GM12874 (cell line): Measurements from ENCODE around the gene RAB3GAP2.

Source experiments
- CTCF ChIP-seq: IDR thresholded peaks from 2 replicates; pipeline ENCODE4 v1.5.1; 2011; ENCODE audit warnings: low read depth, mild to moderate bottlenecking, control low read depth, low read length, moderate library complexity; ENCODE audit not compliant: insufficient read depth

RAB3GAP2 gene

GRCh38 chr1:220272047-220272840 is at the start of gene RAB3GAP2:
TSS of gene RAB3GAP2 (minus strand) at chr1:220272453. CDS start at chr1:220272337, 116 bp downstream.
- TF ChIP-seq CTCF = no peak

GRCh38 chr1:220321758-220322157 is 49.5 kb upstream of the RAB3GAP2 start:
- TF ChIP-seq CTCF = no peak

- TF ChIP-seq CTCF = no peak
Measured at GRCh38 chr1:220320709-220321108, 48.5 kb upstream of the RAB3GAP2 start.

GRCh38 chr1:220318673-220319072 is 46.4 kb upstream of the RAB3GAP2 start:
- TF ChIP-seq CTCF = no peak

- TF ChIP-seq CTCF = no peak
Measured at GRCh38 chr1:220317161-220317560, 44.9 kb upstream of the RAB3GAP2 start.

GRCh38 chr1:220316305-220316704 is 44.1 kb upstream of the RAB3GAP2 start:
- no peak for TF ChIP-seq CTCF

- TF ChIP-seq CTCF = no peak
Measured at GRCh38 chr1:220315070-220315839, 43.0 kb upstream of the RAB3GAP2 start.
